ENCODE measurements around the gene TKT. TPM values are rescaled to one million over a fixed set of nuclear protein-coding genes. Genes with fewer than 3 reads are reported as not detected.

TKT gene
- total RNA-seq, 1 experiment from 2014 or later: 446 TPM

DNA sequence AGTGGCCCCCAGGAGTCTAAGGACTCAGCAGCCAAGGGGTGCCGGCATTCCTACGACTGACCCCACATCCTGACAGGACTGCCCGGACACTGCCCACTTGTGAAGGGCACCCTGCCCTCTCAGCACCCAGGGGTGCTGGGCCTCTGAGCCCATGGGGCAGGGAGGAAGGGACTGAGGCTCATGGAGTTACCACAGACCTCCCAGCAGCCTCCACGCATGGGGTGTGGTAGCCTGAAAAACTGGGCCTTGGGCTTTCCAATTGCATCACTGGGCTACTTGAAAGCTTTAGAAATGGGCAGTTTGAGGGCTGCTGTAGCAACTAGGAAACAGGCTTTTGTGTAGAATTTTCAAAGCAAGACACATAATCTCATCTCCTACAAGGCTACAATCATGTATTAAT is 13.2 kb downstream of the TKT start:
- CTCF ChIA-PET: interaction anchor here (0.8 kb wide), 1 partner anchor 9 kb away, joined by 3 read pairs; no protein-coding TSS in a partner anchor
- Mint-ChIP-seq H3K36me3 (ENCODE audit: insufficient read depth, unreplicated experiment) (peaks cover 78% of the 10 kb centered on the region), H3K4me1 (ENCODE audit: low read depth, unreplicated experiment) (peaks cover 42% of the 10 kb centered on the region), H3K9me3 (ENCODE audit: low read depth, unreplicated experiment) (no peaks in the 10 kb centered on the region), H3K27ac (ENCODE audit: unreplicated experiment) (peak overlapping the region; percentile 28), H3K4me3 (ENCODE audit: low read depth, unreplicated experiment) (no peak overlapping the region), H3K27me3 (ENCODE audit: unreplicated experiment) (no peaks in the 10 kb centered on the region)
- TF ChIP-seq CTCF (IDR thresholded peaks at IDR 0.05; ENCODE audit: unreplicated experiment): no peak
- intact Hi-C loops (cut with micrococcal nuclease; ENCODE audit: unreplicated experiment): no loop called here
- DNase-seq: no peak
- BruUV-seq (replicated peaks): no TSS peak

DNA sequence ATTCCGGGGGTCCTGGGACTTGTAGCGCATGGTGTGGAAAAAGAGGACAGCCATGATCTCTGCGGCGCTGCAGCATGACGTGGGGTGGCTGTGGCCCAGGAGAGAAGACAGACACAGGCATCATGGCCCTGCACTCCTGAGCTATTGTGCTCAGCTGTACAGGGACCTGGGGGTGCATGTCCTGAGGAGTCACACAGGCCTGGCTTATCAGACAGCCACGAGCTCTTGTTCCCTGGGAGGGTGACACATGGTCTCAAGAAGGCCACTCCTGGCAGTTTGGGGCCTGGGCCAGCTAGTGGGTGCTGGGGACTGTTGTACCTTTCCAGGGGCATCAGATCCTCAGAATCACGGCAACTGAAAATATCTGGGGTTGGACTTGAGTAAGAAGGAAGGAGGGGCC is 13.7 kb downstream of the TKT start:
- DNase-seq: no peak
- Mint-ChIP-seq H3K27me3 (ENCODE audit: unreplicated experiment) (no peaks in the 10 kb centered on the region), H3K9me3 (ENCODE audit: low read depth, unreplicated experiment) (no peaks in the 10 kb centered on the region), H3K4me3 (ENCODE audit: low read depth, unreplicated experiment) (no peak overlapping the region), H3K36me3 (ENCODE audit: insufficient read depth, unreplicated experiment) (peaks cover 76% of the 10 kb centered on the region), H3K27ac (ENCODE audit: unreplicated experiment) (peak overlapping the region; percentile 28), H3K4me1 (ENCODE audit: low read depth, unreplicated experiment) (peaks cover 38% of the 10 kb centered on the region)
- no peak for TF ChIP-seq CTCF (IDR thresholded peaks at IDR 0.05; ENCODE audit: unreplicated experiment)
- CTCF ChIA-PET: interaction anchor here (0.8 kb wide), 1 partner anchor 10 kb away, joined by 3 read pairs; no protein-coding TSS in a partner anchor
- intact Hi-C loops (cut with micrococcal nuclease; ENCODE audit: unreplicated experiment): no loop called here
- no TSS peak for BruUV-seq (replicated peaks)

DNA sequence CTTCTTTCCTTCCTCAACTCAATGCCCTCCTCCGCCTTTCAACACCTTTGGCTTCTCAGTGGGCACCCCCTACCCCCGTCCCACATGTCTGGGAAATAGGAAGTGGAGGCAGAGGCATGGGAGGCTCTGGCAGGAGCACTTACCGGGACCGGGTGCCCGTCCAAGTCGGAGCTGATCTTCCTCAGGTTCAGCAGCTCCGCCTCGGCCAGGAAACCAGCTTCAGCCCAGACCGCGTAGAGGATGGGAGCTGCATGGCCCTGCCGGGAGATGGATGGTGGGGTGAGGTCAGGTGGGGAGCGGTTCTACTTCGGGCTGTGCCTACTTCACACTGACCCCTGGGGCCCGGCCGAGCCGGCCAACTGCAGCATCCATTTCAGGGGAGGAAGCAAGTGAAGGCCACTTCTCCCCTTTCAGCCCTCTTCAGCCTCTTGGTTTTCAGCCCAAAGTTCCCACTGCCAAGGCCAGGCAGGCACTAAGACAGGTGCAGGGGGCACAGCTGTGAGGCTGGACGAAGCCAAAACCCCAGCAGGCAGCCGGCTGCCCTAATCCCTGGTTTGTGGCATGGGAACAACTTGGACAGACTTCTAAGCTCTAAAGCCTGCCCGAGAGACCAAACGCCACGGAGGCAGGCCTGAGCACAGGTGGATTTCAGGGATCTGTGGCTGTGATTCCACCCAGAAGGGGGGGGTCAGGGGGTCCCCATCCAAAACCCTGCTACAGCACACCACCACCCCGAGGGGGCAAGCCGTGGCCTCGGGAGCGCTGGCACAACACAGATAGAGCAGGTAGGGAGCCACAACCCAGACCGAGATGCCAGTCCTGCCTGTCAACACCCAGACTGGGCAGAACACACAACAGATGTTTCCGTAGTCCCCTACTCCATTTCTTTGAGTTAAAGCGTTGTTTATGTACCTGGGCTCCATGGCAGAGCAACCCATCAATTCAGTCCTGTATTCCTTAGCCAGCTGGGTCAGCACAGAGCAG is 14.5 kb downstream of the TKT start:
- peak overlapping the region; percentile 70 for H3K27ac Mint-ChIP-seq (ENCODE audit: unreplicated experiment)
- H3K9me3 Mint-ChIP-seq (ENCODE audit: low read depth, unreplicated experiment): no peaks in the 10 kb centered on the region
- H3K27me3 Mint-ChIP-seq (ENCODE audit: unreplicated experiment): no peaks in the 10 kb centered on the region
- DNase-seq: no peak
- intact Hi-C loops (cut with micrococcal nuclease; ENCODE audit: unreplicated experiment): no loop called here
- no peak overlapping the region for H3K4me3 Mint-ChIP-seq (ENCODE audit: low read depth, unreplicated experiment)
- CTCF ChIA-PET: no interaction called here
- peaks cover 45% of the 10 kb centered on the region for H3K4me1 Mint-ChIP-seq (ENCODE audit: low read depth, unreplicated experiment)
- peaks cover 76% of the 10 kb centered on the region for H3K36me3 Mint-ChIP-seq (ENCODE audit: insufficient read depth, unreplicated experiment)
- BruUV-seq (replicated peaks): no TSS peak
- no peak for TF ChIP-seq CTCF (IDR thresholded peaks at IDR 0.05; ENCODE audit: unreplicated experiment)

- Mint-ChIP-seq H3K9me3 (ENCODE audit: low read depth, unreplicated experiment) (no peaks in the 10 kb centered on the region), H3K27me3 (ENCODE audit: unreplicated experiment) (no peaks in the 10 kb centered on the region), H3K4me3 (ENCODE audit: low read depth, unreplicated experiment) (no peak overlapping the region), H3K36me3 (ENCODE audit: insufficient read depth, unreplicated experiment) (peaks cover 79% of the 10 kb centered on the region), H3K27ac (ENCODE audit: unreplicated experiment) (peak overlapping the region; percentile 70), H3K4me1 (ENCODE audit: low read depth, unreplicated experiment) (peaks cover 56% of the 10 kb centered on the region)
- no TSS peak for BruUV-seq (replicated peaks)
- intact Hi-C loops (cut with micrococcal nuclease; ENCODE audit: unreplicated experiment): loop anchor here (2.0 kb wide), 2 partner anchors 15 to 31 kb away; no protein-coding TSS in a partner anchor
- CTCF ChIA-PET: no interaction called here
- no peak for TF ChIP-seq CTCF (IDR thresholded peaks at IDR 0.05; ENCODE audit: unreplicated experiment)
- no peak for DNase-seq
These were observed 16.0 kb downstream of the TKT start for GRCh38 chr3:53239800-53240199.
